Activated CD8-positive, alpha-beta memory T cell treated with anti-CD3 and anti-CD28 coated beads, Interleukin-2, amount 50 U/mL, for 1 hour (primary cell): ENCODE results near the gene AQP9.

ENCODE experiments used
- DNase-seq: peaks from one replicate; pipeline ENCODE4 v3.0.0-alpha.2; 2020; ENCODE audit errors: extremely low read depth

AQP9 gene

DNA sequence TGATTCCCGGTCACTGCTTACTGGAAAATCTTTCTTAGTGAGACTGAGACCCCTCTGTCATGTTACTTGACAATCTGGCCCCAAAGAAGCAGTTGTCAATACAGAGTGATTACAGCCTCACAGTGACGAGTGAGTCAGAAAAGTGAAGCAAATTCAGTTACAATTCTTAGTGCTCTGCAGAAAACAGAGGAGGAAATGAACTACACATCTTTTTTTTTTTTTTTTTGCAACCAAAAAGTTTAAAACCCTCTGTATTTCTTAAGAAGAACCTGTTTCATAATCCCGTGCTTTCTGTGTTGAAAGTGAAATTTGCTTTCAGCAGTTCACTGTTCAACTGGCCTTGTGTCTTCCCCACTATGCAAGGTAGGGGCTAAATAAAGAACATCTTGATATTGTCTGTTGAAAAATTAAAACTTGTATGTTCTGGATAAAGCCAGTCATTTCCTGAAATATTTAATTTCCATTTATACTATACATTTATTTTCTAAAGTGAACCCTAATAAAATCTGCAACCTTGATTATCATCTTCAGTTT is 1.9 kb downstream of the AQP9 start:
- no peak for DNase-seq

DNA sequence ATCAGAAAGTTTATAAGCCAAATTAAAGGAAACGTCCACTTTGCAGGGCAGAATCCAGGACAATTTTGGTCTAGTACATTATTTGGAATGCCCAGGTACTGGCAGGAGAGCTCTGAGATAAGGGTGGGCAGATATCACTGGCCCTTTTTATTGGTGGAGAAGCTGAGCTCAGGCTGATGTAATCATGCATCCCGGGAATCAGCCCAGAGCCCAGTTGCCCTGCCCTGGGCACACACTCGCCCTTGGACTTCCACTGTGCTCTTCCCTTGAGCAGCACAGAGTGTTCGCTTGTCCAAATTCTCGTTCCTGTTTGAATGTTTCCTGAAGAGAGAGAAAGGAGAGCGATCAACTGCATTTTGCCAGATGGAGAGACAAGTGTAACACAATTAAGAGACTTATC is 3.7 kb downstream of the AQP9 start:
- no peak for DNase-seq

DNA sequence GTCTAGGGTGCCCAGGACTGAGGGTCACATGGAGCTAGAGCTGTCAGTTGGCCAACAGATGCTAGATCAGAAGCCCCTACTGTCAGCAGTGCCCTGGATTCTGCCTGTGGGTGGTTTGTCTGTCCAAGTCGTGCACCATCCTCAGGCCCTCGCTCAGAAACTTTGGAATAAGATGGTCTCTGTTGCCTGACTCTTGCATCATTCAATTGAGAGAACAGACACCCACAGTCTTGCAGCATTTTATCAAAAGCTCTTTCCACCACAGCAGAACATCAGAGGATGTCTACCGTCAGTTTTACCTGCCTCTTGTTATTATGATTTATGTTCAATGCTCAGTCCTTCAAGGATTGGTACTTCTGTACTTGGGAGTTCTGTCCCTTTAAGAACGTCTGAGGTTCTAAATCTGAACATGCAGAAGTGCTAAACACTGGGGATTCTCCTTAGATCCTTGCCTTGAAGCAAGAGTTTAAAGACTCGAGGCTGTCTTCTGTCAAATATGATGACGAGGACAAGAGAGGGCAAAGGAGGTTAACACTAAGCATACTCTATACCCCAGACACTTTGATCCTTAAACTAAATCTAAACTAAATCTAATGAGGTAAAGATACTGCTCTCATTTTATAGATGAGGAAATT is 4.8 kb downstream of the AQP9 start:
- no peak for DNase-seq

DNA sequence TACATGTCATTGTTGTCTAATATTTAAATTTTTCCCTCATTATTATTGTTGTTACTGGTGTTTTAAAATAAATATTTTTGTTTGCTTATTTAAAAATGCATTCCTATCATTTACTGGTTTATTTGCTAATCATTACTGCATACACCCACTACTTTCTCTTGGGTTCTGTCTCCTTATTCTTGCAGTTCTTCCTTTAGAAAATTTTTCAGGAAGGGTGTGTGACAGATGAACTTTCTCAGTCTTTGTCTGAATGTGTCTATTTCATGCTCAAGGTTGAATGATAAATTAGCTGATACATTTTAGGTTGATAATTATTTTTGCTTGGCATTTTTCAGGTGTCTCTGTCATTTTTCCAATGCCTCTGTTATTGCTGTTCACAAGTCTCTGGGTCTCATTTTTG is 7.4 kb downstream of the AQP9 start:
- no peak for DNase-seq

DNA sequence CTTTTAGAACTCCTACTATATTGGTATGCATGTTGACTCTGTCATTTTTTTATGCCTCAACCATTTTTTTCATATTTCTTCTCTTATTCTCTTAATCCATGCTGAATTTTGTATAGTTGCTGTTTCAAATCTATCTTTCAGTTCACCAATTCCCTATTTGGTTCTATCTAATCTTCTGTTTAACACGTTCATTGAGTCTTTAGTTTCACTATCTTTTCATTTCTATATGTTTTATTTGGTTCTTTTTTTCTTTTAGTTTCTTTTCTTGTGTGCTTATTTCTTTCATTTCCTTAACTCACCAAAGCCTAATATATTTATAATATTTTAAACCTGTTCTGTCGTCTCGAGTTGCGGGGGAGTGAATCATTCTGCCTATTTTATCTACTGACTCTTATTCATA is 8.0 kb downstream of the AQP9 start:
- DNase-seq: no peak

DNA sequence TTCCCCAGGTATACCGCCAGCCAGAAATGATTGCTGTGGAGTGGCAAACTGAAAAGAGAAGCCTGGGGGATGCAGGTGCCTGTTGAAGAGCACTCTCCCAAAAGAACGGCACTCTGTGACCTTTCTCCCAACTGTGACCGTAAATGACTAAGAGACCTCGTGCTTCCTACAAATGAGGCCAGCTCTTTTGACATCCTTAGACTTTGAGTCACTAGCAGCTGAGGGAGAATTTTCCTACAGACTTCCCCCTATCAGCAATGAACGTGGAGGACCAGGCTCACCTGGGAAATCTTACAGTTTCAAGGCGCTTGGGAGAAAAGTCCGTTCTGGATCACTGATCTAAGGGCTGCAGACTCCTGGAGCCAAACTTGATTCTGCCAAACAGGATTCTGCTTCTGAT is 8.6 kb downstream of the AQP9 start:
- DNase-seq: no peak

DNA sequence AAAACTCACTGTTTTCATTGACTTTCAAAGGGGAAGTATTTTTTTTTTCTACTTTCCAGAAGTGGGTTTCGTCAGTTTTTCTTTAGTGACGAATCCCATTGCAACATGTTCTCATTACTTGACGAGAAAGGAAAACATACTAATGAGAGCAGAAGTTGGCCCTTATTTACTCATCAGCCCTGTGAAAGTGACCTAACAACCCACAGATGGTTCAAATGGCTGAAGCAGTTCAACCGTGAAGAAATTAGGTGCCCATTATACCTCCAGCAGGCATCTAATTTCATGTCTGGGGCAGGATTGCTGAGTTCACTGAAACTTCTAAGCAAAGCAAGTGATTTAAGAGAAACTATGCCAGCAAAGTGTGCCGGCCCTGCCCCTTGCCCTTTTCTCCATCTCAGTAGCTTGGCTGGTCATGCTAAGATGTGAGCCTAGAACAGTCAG is 9.0 kb downstream of the AQP9 start:
- no peak for DNase-seq

DNA sequence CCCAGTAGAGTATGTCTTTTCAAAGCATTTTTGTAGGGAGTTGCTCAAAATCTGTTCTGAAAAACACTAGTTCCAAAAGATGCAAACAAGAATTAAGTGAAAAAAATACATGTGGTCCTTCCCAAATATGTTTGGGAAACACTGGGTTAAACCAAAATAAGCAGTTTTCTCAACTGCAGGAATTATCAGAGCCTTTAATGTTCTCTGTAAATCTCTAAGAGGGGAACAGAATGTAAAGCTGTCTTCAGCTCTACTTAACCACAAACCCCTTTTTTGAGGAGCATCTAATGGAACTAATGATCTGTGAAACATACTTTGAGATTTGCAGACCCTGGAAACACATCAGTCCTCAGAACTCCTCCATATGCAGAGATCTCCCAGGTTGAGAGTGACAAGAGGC is 9.9 kb downstream of the AQP9 start:
- no peak for DNase-seq

DNA sequence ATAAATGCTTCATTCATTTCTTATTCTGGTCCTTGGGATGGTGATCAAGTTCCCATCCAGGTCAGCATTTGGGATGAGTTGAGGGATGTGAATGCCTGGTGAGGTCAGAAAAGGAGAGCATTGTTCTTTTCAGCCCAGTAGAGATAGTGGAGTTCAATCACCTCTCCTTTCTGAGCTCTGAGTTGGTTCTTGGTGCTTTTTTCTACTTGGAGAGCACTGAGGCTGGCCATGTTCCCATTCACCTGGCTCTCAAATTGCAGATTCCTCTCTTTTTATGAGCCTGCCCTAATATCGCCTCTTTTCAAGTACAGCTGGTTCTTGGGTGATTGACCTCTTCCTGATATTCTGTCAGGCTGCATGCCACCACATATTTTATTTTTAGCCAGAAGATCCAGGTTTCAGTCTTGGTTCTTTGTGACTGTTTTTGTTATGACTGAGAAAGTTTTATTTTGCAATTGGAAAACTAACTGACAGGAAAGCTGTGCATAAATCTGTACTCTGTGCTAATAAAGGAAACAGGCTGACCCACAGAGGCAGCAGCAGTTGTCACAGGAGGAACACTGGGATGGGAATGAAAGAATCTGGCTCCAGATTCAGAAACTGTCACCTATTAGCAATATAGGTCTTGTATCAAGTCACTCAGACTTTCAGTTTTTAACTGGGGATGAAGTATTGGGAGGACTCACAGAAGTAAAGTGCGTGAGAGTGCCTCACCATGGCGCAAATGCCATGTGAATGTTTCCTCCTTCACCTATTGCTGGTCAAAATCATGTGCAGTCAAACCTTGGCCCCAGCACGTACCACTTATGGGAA is 10.7 kb downstream of the AQP9 start:
- no peak for DNase-seq

DNA sequence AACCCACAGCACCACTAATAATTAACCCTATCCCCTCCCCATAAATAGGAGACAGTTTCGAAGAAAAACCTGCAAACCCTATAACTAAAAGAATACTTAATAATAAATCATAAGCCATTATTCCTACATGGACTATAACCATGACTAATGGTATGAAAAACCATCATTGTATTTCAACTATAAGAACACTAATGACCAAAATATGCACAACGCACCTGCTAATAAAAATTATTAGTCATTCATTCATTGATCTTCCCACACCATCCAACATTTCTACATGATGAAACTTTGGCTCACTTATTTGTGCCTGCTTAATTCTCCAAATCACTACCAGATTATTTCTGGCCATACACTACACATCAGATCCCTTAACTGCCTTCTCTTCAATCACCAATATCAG is 16.6 kb downstream of the AQP9 start:
- DNase-seq: no peak

DNA sequence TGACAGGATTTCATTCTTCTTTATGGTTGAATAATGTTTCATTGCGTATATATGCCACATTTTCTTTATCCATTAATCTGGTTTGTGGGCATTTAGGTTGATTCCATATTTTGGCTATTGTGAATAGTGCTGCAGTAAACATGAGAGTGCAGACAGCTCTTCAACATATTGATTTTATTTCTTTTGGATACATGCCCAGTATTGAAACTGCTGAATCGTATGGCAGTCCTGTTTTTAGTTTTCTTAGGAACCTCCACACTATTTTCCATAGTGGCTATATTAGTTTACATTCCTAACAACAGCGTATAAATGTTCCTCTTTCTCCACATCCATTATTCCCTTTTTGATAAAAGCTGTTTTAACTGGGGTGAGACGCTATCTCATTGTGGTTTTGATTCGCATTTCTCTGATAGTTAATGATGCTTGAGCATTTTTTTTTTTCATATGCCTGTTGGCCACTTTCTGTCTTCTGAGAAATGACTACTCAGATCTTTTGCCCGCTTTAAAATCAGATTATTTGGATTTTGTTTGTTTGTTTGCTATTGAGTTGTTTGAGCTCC is 21.7 kb downstream of the AQP9 start:
- DNase-seq: no peak

DNA sequence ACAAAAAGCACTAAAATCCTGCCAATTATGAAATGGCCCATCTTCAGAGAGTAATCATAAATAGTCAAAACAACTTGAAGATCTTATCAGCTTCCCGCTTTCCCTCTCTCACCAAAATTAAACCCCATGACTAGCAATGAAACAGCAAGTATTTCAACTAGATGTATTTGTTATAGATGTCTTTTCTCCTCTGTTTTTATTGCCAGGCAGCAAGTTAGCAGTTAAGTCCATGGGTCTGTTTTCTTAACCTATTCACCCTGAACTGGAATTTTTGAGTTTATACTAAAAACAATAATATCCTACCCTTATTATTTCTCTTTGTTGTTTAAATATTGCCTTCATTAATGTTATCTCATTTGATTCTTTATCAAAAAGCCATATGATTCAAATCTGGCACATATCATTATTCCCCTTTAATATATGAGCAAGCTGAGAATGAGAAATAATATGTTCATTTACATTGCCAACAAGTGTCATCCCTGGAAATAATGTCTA is 23.3 kb downstream of the AQP9 start:
- no peak for DNase-seq

DNA sequence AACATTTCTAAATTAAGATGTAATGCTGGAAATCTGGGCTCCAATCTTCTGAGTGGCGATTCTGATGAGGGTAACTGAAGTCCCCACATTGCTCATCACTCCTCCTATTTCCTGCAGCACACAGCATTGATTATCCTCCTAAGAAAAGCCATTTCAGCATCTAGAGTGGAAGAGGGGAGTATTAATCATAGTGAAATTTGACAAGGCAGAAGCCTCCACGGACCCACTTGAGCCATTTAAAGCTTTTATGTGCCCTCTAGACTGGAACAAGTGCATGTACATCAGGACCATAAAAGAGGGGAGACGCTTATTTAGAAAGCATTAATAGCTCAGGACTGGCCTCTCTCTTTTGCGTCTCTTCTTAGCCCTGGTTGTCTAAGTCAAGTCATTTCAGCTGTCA is 25.8 kb downstream of the AQP9 start:
- DNase-seq: no peak

DNA sequence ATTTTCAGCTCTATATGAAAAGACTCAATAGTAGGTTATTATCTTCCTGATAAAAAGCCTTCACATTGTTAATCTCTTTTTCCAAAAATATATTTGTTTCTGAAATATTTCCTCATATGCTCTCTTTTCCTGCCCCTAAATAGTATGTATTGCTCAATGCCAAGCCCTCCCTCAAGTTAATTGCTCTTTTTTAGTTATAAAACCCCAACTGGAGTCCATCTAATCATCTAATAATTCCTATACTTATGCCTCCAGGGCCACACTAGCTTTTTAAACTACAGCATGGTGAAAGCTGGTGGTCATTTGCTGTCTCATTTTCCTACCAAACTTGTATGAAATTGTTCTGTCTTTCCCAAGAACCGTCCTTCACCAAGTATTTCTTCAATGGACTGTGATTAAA is 26.7 kb downstream of the AQP9 start:
- DNase-seq: no peak

DNA sequence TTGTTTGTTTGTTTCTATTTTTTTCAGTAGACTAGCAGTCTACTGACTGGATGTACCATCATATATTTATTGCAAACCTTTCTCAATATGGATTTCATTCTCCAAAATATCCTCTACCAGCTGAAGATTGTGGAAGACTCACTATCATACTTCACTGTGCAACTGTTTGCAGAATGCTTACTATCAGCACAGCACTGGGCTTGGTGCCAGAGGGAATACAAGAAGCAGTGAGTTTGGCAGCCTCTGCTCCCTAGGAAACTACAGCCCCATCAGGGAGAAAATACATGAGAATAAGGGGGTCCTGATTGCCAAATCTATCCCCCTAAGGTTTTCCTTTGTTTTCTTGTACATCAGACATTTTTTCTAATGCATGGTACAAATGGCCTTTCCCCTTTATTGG is 27.5 kb downstream of the AQP9 start:
- DNase-seq: no peak

DNA sequence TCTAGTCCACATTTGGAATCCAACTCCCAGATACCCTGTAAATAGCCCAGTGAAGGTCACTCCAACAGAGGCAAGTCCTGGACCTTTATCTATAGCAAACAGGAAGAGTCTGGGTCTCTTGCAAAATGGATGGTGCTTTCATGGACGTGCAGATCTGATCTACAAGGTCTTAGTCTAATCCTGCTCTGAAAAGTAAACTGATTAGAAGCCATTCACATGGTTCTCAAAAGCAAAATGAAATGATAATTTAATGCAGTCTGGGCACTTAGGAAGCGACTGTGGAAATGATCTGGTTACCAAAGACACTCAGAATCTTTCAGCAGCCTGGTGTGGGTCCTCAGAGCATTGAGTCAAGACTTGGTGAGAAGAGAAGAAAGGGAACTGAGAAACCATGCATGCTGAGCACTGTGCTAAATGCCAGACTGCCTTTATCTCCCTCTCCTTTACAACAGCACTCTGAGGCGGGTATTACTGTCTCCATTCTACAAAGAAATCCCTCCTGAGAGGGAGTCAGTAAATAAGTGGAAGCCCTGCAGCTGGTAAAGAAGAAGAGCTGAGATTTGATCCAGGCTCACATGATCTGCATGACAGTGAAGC is 29.0 kb downstream of the AQP9 start:
- DNase-seq: no peak

DNA sequence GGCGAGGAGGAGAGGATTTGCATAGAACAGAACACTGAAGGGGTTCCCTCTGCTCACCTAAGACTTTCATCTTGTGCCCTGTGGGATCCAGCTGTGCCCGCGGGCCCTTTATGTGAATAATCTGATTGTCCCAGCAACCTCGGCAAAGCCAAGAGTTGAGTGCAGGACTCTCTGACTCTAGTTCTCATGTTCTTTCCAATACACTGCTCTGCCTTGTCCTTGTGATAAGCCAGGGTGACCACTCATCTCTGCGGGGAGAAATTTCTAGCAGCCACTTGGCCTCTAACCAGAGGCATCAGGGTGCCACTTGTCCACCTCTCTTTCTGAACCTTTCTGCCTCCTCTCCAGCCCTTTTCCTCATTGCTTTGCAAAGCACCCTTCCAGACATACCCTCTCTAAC is 31.8 kb downstream of the AQP9 start:
- DNase-seq: no peak

DNA sequence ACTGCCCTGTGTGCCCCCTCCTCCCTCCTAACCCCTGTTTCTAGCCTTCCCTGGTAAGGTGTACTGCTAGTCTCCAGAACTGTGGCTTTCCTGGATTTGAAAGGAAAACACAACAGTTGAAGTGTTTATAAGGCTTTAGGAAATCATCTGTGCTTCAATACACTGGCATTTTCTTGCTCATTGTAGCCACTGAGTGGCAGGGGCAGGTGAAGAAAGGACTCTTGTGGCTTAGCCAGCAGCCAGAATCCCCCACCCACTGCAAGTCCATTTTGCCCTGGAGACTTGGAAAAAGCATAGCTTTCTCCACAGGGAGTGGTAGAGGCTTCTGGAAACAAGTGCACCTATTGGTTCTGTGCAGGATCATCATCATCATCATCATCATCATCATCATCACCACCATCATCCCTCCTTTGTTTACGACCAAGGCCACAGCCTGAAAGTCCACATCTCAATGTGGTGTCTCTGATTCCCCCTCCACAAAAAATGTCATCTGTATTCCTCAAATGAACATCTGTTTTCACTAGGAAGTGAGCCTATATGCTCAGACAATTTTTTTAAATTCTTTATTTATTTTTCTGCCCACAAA is 33.4 kb downstream of the AQP9 start:
- DNase-seq: no peak

DNA sequence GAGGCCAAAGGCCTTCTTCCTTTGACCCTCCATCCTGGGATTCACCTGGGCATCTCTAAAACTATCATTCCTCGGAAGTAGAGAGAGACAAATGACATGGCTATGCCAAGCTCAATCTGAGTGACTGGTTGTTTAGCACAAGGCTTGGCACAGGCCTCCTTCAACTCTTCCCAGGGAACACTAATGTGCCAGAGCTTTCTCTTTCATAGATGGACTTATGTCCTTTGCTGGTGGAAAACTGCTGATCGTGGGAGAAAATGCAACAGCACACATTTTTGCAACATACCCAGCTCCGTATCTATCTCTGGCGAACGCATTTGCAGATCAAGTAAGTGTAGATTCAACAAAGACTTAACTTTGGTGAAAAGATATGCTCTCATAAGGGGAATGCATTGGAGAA is 36.5 kb downstream of the AQP9 start:
- DNase-seq: no peak

DNA sequence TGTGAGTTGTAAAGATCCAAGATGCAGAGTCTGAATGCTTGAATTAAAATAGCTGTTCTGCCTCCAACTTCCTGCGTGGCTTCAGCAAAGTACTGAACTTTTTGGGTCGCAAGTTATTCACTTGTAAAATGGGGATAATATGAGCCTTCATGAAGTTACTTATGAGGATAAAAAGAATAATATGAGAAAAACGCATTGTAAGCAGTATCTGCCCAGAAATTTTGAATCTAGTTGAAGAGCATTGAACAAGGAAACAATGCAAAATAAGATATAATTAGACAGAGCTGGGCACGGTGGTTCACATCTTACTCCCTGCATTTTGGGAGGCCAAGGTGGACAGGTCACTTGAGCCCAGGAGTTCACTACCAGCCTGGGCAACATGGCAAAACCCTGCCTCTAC is 37.8 kb downstream of the AQP9 start:
- DNase-seq: no peak

DNA sequence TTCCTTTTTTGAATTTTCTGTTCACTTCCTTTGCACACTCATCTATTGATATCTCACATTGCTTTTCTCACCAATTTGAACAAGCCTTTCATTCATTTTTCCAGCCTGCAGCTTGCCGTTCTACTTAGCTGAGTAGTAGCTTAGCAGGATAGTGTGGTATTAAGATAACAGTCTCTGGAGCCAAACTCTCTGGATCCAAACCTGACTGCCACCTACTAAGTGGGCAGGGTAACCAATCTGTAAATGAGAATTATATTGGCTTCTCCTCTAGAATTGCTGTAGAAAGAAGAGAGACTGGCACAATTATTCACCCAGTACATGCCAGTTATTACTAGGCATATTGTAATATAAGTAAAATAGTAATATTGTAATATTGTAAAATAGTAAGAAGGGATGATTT is 40.5 kb downstream of the AQP9 start:
- DNase-seq: no peak

DNA sequence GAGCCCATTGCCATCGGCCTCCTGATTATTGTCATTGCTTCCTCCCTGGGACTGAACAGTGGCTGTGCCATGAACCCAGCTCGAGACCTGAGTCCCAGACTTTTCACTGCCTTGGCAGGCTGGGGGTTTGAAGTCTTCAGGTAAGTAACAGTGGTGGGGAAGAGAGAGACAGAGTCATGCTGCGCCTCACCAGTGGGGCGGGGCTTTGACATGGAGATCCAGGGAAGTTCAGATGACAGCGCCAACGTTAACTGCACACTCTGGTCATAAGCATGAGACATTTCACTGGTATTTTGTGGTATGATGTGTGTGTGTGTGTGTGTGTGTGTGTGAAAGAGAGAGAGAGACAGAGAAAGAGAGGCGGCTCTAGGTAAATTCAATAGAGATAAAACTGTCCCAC is 41.0 kb downstream of the AQP9 start:
- DNase-seq: no peak
